Ecto neural progenitor cell (in vitro differentiated cells): ENCODE results near the gene SH3BGRL2.
A peak's percentile ranks its signal among the peaks of the same experiment; 100 is the strongest.

Source experiments
- DNase-seq: peaks from one replicate; pipeline ENCODE4 v3.0.0-alpha.2; 2018; ENCODE audit warnings: low spot score

Gene SH3BGRL2

DNA sequence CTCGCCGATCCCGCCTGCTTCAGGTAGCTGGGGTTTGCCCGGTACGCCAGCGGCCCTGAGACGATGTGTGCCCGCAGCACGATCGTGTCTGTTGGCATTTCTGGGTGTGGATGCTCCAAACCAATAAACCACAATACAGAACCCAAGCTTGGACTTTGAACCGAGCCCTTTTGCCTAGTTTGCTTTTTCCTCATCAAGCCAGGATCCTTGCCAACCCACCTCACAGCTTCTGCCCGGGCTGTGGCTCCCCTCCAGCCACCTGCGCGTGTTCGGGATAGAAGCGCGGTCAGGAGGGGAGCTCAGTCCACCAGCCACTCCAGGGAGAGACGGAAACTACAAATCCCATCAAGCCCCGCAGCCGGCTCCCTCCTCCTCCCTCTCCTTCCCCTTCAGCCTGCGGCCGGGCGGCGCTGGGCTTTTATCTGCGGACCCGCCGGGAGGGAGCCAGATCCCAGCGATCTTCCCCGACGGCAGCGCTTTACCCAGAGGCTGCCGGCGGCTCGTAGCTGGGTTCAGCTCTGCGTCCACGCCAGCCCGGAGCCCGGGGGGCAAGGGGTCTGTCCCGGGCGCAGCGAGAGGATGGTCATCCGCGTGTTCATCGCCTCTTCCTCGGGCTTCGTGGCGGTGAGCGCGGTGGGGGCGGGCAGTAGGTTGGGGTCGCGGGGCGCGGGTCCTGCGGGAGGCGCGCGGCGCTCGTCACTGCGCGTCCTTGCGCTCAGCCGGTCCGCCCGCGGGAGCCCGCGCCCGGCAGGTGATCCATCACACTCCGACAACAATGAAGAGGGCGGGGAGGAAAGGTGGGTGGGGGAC is at the start of gene SH3BGRL2:
SH3BGRL2 (plus strand) TSS at position 447 of the 810 bp plus-strand sequence; CDS start at position 580, 133 bp downstream.
- DNase-seq: peak; percentile 90

DNA sequence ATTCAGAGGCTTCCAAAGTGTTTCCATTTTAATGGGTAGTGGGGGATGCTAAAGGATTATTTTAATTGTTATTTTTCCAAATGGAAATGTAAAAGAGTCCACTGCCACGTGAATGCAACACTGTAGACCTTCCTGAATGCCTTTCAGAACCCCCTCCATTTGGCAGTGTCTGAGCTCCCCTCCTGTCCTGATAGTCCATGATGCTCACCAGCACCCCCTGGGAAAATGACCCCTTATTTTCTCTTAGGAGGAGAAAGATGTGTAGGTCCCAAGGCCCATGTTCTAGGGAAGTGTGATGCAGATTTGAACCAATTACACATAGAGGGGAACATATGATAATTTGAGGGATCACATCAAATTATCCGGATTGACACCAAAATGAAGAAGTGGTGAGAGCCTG is 46.8 kb upstream of the SH3BGRL2 start:
- DNase-seq: no peak

DNA sequence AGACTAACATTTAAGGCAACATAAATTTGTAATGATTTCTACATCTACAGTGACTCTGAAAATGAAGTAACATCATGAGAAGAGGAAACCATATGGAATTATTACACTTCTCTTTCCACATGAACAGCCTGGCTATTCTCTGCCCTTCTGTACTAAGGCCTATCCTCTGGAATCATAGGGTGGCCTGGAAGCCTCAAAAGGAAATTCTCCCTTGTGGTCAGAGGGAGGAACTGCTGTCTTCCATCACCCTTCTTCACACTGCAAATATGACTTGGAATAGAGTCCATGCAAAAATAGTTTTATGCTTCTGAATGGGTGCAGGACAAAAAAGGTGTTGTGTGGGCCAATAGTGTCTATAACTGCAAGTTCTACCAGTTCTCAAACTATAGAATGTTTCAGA is 44.6 kb upstream of the SH3BGRL2 start:
- no peak for DNase-seq

DNA sequence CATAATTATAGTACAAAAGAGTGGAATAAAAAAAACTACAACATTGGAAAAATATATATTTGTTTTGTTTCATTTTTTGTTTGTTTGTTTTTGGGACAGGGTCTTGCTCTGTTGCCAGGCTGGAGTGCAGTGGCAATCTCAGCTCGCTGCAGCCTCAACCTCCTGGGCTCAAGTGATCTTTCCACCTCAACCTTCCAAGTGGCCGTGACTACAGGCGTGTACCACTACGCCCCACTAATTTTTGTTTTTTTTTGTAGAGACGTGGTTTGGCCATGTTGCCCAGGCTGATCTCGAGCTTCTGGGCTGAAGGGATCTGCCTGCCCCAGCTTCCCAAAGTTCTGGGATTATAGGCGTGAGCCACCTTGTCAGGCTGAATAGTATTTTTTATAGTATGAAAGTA is 41.4 kb upstream of the SH3BGRL2 start:
- no peak for DNase-seq

DNA sequence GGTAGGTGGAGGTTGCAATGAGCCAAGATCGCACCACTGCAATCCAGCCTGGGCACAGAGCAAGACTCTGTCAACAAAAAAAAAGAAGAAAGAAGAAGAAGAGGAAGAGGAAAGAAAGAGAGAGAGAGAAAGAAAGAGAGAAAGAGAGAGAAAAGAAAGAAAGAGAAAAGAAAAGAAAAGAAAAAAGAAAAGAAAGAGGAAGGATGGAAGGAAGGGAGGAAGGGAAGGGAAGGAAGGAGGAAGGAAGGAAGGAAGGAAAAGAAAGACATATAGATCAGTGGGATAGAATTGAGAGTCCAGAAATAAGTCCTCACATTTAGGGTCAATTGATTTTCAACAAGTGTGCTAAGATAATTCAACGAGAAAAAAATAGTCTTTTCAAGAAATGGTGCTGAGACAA is 34.0 kb upstream of the SH3BGRL2 start:
- no peak for DNase-seq

DNA sequence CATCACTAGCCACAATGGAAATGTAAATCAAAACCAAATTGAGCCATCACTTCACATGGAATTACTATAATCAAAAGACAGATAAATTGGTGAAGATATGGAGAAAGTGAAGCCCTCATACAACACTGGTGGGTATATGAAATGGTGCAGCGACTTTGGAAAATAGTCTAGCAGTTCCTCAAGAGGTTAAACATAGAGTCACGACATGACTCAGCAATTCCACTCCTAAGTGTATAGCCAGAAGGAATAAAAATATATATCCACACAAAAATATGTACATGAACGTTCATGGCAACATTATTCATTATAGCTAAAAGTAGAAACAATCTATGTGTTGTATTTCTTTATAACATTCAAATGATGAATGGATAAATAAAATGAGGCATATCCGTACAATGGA is 33.1 kb upstream of the SH3BGRL2 start:
- no peak for DNase-seq

DNA sequence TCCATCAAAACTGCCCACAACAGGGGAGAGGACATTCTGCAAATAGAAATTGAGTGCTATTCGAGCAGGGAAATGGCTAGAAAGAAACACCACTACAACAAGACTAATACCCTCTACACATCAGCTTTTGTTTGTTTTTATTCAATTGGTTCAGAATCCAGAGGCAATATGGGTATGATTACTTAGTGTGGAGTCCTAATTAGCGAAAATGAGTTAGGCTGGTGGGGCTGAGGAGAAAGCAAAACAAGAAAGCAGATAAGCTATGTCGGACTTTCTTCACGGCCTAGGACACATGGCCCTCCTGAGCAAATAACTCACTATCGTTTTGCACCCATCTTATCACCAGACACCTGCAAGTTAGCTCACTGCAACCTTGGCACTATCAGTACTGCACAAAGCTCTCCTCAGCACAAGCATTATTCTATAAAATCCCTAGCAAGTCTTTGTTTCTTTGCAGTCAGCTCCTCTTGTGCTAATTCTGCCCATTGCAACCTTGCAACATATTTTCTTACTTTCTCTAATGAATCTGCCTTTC is 31.3 kb upstream of the SH3BGRL2 start:
- no peak for DNase-seq

DNA sequence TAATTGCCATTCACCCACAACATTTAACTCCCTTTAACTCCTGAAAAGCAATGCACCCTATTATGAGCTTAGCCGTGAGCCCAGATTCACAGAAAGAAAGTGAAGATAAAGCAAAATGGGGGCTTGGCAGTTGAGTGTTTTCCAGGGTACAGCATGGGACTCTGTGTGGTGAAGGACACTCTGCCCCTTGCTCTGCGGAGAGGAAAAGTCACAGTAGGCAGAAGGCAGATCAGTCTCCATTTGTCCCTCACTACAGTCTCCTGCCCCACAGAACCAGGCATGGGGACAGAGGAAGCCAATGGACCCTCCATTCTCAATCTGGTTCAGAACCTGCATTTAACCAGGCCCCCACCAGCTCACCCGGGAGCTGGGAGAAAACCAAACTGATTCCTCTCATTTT is 30.8 kb upstream of the SH3BGRL2 start:
- DNase-seq: no peak

DNA sequence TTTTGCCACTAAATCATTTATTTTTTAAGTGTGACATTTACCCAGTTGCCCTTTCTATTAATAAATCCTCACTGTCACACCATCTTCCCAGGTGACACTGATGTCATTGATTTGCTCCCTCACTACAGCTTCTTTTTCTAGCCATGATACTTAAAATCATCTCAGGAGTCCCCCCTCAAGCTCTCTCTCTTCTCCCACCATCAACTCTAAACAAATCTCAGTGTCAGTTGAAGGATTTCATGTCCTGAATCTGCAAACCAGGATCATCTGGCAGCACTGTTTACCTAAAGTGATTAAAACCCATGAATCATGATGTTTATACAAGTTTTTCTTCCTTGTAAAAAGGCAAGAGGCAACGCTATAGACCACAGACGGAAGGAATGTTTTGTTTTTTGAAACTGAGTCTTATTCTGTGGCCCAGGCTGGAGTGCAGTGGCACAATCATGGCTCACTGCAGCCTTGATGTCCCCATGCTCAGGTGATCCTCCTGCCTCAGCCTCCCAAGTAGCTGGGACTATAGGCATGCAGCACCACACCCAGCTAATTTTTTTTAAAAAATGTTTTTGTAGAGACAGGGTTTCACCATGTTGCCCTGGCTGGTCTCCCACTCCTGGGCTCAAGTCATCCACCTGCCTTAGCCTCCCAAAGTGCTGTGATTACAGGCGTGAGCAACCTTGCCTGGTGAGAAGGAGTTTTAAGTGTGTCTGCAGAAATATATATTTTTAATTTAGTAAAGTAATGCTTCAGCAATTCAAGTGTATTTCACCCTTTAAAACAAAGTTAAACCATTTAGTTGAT is 30.1 kb upstream of the SH3BGRL2 start:
- DNase-seq: no peak

DNA sequence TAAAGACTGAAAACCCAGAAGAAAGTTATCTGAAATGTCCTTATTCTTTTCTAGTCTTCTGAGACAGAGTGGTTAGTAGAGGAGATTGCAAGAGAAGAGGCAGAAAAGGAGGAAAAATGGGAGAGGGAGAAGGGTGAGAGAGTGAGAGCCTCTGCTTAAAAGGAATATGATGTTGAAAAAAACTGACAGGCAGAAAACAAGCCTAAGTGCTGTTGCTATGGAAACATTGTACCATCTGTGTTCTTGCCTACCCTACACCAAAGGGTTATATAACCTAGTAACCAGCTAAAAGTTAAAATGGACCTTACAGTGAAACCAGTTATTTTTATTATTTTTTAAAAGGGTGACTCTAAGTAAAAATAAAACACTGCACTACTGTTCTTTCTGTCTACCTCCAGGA is 28.3 kb upstream of the SH3BGRL2 start:
- no peak for DNase-seq

DNA sequence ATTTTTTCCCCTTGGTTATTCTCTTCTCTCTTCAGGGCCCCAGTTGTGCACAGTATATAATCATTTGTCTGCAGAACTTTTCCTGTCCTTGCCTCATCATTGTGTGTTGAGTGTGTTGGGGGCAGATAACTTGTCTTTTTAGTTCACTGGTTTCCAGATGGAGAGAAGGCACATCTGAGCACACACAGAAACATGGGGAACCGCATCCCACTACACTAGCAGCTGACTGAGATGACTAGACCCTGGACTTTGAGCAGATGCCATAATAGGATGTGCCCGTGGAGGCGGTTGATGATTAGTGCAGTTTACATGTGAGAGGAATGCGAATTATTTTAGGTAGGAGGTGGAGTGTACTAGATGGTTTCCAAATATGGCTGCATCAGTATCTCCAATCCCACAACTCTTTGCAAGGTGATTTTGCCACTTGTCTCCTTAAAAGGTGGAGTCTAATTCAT is 26.5 kb upstream of the SH3BGRL2 start:
- DNase-seq: no peak

DNA sequence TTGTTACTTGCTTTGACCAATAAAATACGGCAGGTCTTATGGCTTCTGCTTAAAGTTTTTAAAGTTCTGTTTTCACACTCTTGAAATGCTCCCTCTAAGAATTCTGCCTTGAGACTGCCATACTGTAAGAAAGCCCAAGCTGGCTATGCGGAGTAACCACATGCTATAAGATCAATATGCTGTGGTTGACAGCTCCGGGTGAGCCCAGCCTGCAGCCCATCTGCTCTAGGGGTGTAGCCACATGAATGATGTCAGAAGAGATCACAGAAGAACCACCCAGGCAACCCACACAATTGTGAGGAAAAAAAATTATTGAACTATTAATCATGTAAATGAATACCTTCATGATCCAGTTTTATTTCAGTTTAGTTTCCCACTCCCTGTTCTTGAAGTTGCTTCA is 26.1 kb upstream of the SH3BGRL2 start:
- no peak for DNase-seq

DNA sequence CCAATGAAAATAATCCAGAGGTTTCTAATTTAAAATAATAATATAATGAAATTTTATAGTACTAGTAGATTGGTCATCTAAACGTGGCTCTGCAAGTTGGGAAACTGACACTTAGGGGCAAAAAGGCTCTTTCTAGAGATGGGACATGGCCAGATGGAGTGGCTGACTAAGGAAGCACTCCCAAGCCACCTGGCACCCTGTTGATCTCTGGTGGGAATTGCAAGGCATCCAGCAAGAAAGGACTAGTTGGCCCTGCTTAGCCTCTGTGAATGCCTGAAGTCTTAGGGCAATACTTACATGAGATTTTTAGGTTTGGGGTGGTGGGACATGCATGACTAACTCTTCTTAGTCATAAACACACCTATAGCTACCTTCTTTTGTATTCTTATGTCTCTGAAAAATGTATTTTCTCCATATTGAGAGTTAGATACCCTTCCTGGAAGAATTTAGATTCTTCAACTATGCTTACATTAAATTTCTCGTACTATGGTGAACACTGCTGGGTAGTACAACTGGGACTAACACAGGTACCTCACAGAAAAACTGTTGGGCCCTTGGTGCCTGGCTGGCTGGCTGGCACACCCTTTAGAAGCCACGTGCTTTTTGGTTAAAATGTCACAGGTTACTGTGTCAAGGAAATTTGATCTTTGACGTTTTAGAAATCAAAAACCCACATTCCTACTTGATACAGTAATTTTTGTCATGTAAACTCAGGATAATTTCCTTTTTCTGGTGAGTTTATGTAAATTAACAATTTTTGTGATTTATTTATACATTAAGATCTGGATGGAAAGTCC is 25.0 kb upstream of the SH3BGRL2 start:
- no peak for DNase-seq

DNA sequence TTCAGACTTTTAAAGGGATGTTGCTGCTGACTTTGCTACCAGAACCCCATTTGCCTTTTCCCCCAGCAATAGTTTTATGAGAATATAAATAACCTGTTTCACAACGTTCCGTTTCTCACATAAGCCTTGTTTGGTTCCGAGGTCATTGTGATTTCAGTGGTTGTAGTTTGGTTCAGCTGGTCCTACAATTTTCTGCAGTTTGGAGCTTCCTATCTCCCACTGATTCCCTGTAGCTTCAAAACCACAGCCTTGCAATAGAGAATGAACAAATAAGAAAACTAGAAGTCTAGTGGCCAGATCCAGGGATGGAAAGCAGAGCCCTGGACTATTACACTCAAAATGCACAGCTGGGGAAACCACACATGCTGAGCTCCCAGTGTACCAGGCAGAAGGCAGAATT is 24.1 kb upstream of the SH3BGRL2 start:
- DNase-seq: no peak

DNA sequence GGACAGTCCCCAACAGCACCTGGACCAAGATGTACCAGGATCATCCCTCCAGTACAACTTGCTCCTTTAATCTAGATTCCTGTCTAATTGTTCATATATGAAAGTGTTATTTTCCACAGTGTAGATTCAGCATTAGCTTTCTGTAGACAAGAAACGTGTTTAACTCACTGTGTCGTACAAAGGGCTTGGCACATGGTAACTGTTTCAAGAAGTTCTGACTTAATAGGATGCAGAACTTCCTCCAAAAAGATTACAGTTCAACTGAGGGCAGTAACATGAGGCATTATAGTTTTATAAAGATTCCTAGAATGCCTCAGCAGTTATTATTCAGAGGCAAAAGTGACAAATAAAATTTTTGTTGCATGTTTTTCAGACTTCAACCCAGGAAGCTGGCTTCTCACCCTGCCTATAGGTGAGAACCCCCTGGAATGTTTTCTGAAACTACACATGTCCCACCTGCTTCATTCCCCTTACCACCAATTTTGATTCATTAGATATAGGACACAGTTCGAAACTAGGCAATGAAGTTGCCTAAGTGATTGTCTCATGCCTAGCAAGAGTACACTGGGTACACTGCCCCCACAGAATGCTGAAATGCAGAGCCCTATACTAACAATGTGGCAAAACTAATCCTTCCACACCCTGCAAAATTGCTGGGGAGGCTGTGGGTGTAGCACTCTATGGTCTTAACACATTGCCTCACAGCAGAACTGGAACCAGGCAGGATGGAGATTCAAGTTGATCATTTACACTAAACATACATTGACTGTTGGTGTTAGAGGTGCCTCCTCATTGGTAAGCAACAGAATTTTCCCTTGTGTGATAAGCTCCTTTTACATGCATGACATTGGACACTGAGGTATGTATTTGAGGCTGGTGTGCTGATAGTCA is 22.6 kb upstream of the SH3BGRL2 start:
- DNase-seq: no peak

DNA sequence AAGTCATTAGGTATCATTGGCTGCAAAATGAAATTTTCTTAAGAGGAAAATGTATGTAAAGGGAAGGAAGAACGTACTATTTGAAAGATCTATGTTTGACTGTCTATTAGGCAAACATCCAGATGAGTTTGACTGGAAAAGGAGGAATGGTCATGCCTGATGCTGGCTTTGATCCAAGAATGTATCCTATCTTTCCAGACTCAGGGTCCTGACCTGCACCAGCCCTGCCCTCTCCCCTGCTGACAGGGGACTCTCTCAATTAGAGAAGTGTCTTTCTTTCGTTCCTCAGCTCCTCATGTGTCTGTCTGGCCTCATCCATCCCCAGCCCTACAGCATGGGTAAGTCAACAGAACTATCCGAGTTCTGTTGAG is 21.9 kb upstream of the SH3BGRL2 start:
- DNase-seq: no peak

DNA sequence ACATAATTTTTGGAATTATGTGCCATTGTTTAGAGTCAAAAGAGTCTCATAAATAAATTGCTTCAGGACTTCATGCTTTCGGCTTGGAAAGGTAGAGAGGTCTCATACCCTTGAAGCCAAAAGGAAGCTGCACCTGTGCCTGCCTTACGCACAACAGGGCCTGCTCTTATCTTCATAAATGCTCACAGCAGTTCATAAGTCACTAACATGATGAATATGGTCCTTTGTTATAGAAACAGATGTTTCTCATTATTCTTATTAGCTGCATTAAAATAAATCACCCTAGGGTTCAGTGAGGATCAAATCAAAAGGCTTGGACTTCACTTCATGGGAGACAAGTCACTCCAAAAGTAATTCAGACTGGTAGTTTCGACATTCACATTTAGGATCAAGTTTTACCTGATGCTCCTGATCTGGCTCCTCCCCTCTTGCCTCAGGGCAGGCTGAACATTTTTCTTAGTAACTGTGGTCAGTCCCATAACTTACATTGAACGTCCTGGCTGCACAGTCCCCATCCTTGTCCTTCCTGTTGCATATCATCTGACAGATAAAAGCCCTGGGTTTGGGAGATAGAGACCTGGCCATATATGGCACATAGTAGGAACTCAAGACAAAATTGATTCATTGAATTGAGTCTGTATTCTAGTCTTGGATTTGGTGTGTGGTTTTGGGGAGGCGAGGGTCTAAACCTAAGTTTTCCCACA is 20.7 kb upstream of the SH3BGRL2 start:
- DNase-seq: no peak

DNA sequence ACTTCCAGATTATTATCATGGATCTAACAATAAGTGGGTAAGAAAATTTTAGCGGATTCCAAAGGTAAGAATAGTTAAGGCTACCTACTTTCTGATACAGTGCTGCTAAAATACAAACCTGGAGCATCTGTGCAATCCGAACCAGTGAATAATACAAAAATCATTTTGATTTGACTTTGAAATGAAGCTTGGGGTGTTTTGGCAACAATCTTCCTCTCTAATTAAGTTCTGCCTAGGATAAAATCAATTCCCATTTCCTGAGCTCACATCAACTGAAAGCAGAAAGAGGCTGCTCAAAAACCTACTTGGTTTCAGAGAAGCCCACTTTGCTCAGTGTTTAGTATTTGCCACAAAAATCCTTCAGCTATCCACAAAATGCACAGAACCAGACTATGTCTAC is 18.7 kb upstream of the SH3BGRL2 start:
- no peak for DNase-seq

DNA sequence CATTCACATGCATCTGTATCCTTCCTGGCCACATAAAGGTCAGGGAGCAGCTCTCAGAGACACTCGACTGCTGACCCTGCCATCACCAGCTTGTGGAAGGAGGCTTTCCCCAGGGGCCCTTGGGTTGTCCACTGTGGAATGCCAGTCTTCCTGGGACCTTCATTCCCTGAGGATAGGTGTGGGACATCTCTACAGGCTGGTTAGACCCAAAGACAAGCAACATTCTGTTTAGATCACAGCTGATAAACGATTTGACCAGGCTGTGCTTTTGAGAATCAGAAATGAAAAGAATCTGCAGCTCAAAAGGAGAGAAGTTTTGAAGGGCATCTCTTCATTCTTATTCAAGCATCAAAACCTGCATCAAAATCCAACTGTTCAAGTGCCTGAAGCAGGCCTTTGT is 18.2 kb upstream of the SH3BGRL2 start:
- DNase-seq: no peak

DNA sequence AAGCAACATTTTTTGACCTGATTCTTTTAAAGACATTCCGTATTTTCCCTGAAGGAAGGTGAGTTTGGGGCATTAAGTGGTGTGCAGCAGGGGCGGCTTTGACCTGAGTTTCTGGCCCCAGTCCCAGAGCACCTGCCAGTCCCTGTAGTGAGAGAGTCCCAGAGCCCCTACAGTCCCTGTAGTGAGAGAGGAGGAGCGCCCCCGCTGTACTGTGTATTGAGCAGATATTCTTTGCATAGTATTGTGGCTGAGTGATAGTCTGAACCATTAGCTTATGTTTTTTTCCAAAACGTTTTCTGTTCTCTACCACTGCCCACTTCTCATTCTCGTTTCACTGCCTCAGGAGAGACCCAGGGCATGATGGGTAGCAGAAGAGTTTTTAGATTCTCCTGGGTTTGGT is 17.2 kb upstream of the SH3BGRL2 start:
- no peak for DNase-seq
